Stimulated activated CD8-positive, alpha-beta memory T cell treated with anti-CD3 and anti-CD28 coated beads, Interleukin-7, amount 100 ng/mL, for 1 hour (primary cell): ENCODE results near the gene LPO.

Source experiments
- DNase-seq, 2 donors: peaks; one replicate each; pipeline ENCODE4 v3.0.0-alpha.2; 2020; ENCODE audit warnings: low read depth in 2 of 2

LPO gene

DNA sequence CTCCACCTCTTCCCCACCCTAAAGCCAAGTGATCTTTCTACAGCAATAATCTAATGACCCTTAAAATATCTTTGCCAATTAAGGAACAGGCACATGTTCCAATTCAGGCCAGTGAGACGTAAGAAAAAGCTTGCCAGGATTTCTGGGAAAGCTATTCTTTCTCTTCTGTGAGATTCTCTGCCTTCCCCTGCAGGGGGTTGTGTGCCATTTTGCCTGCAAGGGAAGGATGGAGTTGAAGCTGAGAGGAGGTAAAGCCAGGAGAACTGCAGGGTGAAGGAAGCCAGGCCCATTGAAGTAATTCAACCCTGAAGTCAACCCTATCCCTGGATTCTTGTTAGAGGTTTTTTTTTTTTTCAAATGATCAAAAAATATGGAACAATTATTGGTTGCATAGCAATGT is 9.0 kb upstream of the LPO start:
- no peak for DNase-seq

DNA sequence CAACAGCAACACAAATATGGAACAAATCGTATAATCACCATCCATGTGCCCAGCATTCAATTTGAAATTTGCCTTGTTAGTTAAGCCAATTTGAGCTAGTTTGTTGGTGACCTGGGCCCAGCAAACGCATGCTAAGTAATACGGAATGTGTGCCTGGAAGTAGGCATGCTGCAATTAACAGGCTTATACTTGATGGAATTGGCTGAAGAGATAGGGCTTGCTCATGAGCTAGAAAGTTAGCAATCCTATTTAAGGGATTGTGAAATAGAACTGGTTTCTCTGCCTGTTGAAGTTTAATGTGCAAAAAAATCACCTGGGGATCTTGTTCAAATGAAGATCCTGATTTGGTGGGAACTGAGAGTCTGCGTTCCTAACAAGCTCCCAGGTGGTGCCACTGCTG is 8.5 kb upstream of the LPO start:
- DNase-seq, result no peak

DNA sequence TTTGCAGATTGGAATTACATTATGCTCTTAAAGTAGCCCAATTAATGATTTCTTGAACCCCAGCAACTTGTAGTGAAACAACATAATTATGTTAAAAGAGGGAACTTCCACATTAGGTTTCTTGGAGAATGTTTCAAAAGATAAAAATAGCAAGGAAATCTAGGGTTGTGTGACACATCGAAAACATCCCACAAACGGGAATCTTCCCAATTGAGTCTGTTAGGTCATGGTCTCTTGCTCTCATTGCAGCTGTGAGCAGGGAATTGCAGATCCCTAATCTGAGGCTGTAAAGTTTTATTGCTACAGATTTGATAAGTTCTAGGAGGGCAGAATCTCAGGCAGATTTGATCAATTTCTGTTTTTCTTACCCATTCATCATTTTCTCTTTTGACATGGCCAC is 6.7 kb upstream of the LPO start:
- no peak for DNase-seq

DNA sequence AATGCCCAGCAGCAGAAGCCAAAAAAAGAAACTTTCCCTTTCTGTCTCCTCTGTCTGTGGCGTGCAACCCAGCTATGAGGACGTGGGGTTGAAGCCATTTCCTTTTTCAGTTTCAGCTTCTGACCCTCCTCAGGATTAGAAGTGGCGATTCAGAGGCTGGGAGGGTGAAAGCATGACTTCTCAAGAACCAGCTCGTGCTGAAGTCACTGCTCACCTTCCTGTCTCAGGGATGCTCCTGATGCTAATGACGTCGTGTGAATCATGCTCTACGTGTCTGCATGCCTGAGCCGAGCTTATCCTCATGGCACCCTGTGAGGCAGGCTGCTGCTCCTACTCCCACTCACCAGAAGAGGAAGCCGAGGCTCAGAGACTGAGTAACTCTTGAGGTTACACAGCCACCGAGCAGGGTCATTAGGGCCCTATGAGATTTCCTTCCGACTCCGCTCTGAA is 5.7 kb upstream of the LPO start:
- DNase-seq, result no peak

- no peak for DNase-seq
Measured at GRCh38 chr17:58233543-58233942, 4.8 kb upstream of the LPO start.

GRCh38 chr17:58234512-58234911 is 3.9 kb upstream of the LPO start:
- DNase-seq, result no peak

DNA sequence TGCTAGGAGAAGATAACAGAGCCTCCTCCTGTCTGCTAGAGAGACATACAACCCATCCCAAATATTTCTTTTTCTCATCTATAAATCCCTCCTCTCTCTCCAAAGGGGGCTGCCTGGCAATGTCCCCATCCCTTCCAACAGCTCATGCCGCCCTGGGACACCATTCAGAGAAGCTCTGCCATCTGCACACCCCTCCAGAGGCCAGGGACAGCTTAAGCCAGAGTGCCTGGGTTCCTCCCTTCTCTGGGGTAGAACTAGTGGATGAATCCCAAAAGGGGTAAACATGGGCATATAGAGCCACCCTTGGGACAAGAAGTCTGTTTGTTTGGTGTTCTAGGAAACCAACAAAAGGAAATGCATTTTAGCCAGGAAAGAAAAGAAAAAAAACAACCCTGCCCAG is 2.6 kb upstream of the LPO start:
- no peak for DNase-seq

DNA sequence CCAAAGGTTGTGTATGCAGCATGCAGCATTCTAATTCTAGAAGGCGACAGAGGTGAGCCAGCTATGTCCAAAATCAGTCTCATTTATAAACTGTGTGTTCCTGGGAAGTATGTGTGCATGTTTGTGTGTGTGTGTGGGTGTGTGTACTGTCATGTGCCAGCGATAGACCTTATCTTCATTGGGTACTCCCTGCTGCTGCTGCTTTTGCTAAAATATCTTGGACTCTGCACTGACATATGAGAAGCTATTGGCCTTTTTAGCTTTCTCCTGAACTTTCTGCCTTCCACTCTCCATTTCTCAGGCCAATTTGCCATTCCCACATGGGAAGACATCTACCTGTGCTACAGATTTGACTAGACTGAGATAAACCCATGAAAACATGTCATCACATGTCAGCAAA is 2.0 kb upstream of the LPO start:
- no peak for DNase-seq

DNA sequence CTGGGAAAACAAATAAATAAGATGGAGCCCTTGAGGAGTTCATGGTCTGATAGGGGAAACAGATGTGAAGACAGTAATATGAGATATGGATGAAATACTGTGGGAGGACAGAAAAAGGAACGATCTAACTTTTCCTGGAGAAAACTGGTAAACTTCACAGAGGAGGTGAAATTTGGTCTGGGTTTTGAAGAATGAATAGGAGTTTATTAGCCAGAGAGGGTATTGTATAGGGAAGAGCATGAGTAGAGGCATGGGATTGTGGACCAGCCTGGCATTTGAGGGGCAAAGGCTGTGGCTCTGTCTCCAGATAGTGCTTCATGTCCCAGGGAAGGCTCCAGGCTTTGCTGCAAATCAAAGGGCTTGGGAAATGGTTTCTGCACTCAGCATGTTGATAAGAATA is 1.6 kb downstream of the LPO start:
- DNase-seq, result no peak

GRCh38 chr17:58242171-58242784 is 3.9 kb downstream of the LPO start:
- no peak for DNase-seq

GRCh38 chr17:58244963-58245362 is 6.6 kb downstream of the LPO start:
- DNase-seq, result no peak

DNA sequence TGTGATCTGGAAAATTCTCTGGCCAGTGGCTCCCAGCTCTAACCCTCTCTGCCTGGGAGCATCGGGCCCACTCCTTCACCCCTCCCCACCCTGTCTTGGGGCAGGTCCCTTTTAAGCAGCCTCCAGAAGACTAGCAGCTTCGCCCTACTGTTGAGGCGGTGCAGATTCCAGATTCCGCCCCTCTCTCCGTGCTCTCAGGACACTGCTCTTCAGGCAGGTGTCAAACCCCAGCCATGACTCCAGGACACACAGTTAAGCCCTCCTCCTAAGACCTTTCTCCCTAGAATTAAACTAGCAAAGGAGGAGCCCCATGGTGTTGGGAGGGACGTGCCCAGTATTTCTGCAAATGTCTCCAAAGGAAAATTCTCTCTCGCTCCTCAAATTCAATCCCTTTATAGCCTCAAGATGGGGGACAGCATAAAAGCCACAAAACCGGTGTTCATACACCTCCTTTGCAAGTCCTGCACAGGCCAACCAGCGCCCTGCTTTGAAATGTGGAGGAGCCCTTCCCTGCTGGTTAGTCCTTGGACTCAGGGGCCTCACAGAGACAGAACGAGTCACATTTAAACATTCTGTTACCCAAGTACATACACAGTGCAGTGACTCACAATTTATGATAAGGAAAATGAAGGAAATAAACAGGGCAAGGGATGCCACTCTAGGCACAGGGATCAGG is 7.2 kb downstream of the LPO start:
- no peak for DNase-seq

DNA sequence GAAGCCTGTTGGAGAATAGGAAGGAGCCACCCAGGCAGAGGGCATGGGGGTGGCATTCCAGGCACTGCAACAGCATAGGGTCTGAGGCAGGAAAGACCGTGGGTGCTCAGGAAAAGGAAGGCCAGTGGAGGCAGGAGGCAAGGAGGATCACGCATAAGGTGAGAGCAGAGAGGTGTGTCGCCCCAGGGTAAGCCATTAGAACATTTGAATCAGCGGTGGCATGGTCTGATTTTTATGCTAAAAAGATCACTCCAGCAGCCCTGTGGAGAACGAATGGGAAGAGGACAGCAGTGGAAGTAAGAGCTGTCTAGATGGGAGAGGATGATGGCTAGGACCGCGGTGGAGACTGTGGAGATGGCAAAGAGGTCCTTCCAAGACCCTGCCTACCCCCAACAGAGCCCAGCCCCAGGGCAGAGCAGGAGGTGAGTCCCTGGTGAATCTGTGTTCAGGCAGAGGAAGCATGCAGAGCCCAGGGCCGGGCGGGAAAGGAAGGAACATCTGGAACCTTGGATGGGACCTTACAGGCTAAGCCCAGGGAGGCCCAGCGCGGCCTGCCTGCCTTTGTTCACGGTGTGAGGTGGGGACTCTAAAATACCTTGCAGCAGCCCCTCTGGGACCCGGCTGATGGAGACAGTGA is 7.8 kb downstream of the LPO start:
- DNase-seq, result no peak

- DNase-seq, result no peak
Measured at GRCh38 chr17:58246781-58247180, 8.4 kb downstream of the LPO start.

DNA sequence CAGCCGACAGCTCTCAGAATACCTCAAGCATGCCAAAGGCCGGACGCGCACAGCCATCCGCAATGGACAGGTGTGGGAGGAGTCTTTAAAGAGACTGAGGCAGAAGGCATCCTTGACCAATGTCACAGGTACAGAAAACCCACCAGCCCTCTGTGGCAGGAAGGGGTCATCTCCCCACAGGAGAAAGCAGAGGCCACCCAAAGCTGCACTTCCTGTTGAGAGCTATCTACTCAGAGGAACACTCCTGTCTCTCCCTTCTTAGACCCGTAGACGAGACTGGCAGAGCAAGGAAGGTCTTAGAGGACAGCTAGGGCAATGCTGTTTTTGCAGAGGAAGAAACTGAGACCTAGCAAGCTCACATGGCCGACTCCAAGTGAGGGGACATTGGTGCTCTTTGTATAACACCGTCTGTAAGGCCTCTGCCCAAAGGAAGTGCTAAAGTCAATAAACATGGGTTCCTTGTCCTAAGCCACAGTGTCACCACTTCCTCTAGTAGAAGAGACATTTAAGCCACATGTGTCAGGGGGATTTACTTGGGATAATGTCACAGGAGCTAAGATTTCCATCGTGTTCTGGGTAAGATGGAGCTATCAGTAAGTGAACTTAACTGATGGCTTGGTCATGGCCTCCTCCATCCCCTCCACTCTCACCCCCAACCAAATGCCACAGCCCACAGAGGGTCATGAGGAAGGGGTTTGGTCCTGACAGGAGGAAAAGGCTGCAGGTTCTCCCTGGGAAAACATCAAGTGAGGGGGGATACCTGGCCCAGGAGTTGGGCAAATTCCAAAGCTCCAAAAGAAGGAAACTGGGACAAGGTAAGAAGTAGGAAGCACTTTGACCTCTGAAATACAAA is 9.4 kb downstream of the LPO start:
- no peak for DNase-seq

DNA sequence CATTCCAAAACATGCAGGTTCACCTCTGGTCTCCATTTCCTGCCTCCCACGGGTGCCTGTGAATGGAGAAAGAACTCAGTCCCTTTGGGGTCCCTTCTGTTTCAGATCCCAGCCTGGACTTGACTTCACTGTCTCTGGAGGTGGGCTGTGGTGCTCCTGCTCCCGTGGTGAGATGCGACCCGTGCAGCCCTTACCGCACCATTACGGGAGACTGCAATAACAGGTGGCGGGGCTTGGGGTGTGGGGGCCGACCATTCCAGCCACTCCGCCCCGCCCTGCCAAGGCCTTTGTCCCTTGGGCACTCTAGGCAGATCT is 10.5 kb downstream of the LPO start:
- no peak for DNase-seq

DNA sequence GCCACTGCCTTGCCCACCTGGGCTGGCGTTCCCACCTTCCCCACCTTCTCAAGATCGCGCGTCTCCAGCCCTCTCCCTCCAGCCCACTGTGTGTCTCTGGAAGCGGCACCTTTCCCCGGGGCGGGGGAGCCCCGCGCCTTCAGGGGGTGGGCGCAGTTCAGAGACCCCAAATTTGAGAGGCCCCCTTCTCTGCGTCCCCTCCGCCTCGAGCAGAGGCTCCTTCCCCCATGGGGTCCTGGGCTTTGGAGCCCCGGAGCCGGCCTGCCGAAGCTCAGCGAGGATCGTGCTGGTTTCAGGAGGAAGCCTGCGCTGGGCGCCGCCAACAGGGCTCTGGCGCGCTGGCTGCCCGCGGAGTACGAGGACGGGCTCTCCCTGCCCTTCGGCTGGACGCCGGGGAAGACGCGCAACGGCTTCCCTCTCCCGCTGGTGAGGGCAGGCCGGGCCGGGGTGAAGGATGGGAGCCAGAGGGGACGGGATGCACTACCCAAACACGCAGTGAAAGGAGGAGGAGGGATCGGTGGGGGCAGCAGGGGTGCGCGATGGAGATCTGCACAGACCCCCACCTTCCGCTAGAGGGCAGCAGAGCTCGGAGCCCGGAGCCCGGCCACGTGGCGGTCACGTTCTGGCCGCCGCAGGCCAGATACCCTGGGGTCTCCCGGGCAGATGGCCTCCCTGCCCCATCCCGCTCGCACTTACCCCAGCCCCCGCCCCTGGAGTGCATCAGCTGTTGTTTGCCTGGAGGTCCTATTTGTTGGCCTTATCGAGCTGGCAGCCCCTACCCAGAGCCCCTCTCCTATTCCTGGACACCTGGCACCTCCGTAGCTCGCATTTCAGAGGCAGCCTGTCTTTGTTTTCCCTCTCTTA is 11.1 kb downstream of the LPO start:
- peak; percentile 41 to 54 for DNase-seq

- DNase-seq, result no peak
Measured at GRCh38 chr17:58250344-58251011, 12.1 kb downstream of the LPO start.

- no peak for DNase-seq
Measured at GRCh38 chr17:58252141-58252540, 13.8 kb downstream of the LPO start.

DNA sequence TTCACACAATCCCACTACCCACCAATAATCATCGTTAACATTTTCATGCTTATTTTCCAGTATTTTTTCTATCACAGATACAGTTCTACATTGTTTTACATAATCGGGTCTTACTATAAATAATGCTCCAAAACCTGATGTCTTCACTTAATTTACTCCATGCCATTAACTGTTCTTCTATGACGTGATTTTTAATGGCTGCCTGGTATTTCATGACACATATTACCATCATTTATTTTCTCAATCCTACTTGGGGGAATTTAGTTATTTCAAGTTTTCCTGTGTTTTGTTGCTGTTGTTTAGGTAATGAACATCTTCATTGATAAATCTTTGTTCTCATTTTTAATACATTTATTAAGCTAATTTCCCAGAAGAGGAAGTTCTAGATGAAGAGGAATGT is 14.7 kb downstream of the LPO start:
- DNase-seq, result no peak

DNA sequence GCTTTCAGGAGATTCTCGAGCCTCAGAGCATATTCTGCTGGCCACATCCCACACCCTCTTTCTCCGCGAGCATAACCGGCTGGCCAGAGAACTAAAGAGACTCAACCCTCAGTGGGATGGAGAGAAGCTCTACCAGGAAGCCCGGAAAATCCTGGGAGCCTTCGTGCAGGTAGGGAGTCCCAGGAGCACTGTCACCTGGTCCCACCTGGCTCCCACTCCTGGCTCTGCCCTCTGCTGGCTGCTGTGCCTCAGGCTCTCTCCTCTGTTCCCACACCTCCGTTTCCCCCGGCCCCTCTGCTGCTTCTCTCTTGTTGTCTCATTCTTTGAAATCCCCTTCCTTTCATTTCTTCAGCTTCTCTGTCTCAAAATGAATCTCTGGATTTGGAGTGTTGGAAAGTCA is 16.4 kb downstream of the LPO start:
- no peak for DNase-seq
